Measurements from ENCODE around the gene DLK1. TPM values are rescaled to one million over a fixed set of nuclear protein-coding genes. Genes with fewer than 3 reads are reported as not detected.

Gene DLK1
- total and polyA plus RNA-seq, 12 donors: 1.3 to 35.0 (median 7.3) TPM

DNA sequence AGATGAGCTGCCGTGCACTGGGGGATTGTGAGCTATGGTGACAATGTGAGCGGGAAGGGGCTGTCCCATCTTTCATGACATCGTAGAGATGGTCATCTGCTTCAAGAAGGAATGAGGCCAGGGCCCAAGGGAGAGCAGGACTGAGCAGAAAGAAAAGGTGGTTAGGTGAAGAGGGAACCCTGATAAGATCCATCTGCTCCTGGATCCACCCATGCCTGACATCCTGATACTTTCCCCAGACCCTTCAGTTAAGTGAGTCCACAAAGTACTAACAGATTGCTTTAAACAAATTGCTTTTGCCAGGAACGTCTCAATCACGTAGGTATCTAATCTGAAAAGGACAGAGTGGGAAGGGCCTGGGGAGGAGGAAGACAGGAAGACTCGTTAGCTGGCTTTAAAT lies 25.4 kb upstream of the DLK1 start:
- TF ChIP-seq, protein P1, sequence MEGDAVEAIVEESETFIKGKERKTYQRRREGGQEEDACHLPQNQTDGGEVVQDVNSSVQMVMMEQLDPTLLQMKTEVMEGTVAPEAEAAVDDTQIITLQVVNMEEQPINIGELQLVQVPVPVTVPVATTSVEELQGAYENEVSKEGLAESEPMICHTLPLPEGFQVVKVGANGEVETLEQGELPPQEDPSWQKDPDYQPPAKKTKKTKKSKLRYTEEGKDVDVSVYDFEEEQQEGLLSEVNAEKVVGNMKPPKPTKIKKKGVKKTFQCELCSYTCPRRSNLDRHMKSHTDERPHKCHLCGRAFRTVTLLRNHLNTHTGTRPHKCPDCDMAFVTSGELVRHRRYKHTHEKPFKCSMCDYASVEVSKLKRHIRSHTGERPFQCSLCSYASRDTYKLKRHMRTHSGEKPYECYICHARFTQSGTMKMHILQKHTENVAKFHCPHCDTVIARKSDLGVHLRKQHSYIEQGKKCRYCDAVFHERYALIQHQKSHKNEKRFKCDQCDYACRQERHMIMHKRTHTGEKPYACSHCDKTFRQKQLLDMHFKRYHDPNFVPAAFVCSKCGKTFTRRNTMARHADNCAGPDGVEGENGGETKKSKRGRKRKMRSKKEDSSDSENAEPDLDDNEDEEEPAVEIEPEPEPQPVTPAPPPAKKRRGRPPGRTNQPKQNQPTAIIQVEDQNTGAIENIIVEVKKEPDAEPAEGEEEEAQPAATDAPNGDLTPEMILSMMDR (IDR thresholded peaks at IDR 0.05): no peak
- 65 to 75% methylated on average over 6 of the region's 6 CpGs for WGBS, 2 donors

DNA sequence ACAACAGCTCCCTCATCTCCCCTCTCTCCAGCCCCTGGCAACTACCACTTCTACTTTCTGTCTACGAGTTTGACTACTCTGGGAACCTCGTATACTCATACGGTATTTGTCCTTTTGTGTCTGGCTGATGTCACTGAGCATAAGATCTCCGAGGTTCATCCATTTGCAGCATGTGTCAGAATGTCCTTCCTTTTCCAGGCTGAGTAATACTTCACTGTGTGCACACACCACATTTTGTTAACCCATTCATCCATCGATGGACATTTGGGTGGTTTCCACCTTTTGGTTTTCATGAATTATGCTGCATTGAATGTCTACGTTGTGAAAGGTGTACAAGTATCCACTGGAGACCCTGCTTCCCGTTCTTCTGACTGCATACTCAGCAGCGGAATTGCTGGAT lies 24.1 kb upstream of the DLK1 start:
- peaks cover 0 to 75% (median 35%) of the 10 kb centered on the region in 7 donors for H3K27me3 ChIP-seq
- TF ChIP-seq, protein P1 (IDR thresholded peaks at IDR 0.05): no peak
- H3K9me3 ChIP-seq: no peaks in the 10 kb centered on the region
- DNase-seq: no peak
- WGBS, 2 donors: 84 to 87% methylated on average over 8 of the region's 8 CpGs
- no peak for ATAC-seq
- no peak overlapping the region for H3K27ac ChIP-seq
- intact Hi-C loops (cut with DNase I): no loop called here
- no peaks in the 10 kb centered on the region for H3K4me1 ChIP-seq
- H3K36me3 ChIP-seq: no peaks in the 10 kb centered on the region
- H3K4me3 ChIP-seq: no peak overlapping the region

More for the DNA sequence above, 25.4 kb upstream of the DLK1 start:
- Histone ChIP-seq H3K4me1 (no peaks in the 10 kb centered on the region), H3K27me3 (peaks cover 0 to 76% (median 43%) of the 10 kb centered on the region in 7 donors), H3K4me3 (no peak overlapping the region), H3K36me3 (no peaks in the 10 kb centered on the region), H3K9me3 (no peaks in the 10 kb centered on the region), H3K27ac (no peak overlapping the region)
- DNase-seq (no peak), ATAC-seq (no peak)
- intact Hi-C loops (cut with DNase I): no loop called here

DNA sequence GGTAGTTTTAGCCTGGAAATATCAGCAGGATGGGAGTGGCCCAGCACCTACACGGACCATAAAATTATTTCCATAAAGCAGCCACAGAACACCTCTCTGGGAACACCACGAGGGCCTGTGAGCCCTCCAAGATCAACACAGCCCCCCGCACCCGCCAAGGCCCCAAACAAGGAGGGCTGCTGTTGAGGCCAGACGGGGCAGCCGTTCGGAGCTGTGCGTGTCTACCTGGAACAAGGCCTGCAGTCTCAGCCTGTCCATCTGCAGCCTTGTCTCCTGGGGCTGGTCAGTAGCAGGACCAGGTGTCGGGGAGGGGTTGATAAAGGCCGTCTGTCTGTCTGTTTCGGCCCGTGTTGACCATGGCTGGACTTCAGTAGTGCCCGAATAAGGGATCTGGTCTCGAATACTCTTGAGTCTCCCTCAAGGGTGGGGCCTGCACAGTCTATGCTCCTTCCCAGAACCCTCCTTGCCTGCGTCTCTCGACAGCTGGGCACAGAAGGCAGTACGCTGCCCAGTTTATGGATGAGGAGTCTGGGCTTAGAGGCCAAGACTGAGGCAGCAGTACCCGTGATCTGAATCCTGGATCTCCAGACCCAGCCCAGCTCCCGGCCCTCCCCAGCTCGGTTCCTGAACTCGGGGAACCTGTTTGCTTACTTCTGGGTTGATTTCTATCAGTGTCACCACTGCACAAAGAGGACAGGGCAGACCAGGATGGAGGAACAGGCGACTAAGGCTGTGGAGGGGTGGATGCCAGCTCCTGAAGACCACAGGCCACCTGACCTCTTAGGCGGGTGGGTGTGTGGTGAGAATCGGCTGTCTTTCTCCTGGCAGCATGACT lies 23.1 kb upstream of the DLK1 start:
- H3K4me1 ChIP-seq: peaks cover 0 to 2% (median 0%) of the 10 kb centered on the region in 9 donors
- peak in 7 of 8 donors; percentile 10 to 58 (median 43) for ATAC-seq
- H3K27ac ChIP-seq: no peak overlapping the region
- intact Hi-C loops (cut with DNase I): no loop called here
- no peaks in the 10 kb centered on the region for H3K36me3 ChIP-seq
- DNase-seq: no peak
- no peak overlapping the region for H3K4me3 ChIP-seq
- no peaks in the 10 kb centered on the region for H3K9me3 ChIP-seq
- TF ChIP-seq, protein P1 (IDR thresholded peaks at IDR 0.05): no peak
- H3K27me3 ChIP-seq: peaks cover 0 to 76% (median 38%) of the 10 kb centered on the region in 7 donors
- 83 to 86% methylated on average over 24 of the region's 24 CpGs for WGBS, 2 donors

DNA sequence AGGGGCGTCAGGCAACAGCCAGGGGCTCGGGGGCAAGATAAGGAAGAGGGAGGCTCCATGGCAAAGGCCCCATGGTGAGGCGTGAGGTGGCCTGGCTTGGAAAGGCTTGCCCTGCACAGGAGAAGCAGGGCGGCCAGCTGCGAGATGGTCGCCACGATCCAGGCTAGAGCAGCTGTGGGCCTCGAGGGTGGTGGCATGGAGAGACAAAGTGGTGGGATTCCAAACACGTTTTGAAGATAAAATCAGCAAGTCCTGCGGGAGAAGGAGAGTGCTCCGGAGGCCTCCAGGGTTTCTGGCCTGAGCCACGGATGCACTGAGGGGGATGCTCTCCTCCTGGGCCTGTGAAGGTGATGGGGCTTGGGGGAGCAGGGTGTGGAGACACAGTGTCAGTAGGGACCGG lies 20.5 kb upstream of the DLK1 start:
- TF ChIP-seq, protein P1 (IDR thresholded peaks at IDR 0.05): no peak
- H3K36me3 ChIP-seq: no peaks in the 10 kb centered on the region
- intact Hi-C loops (cut with DNase I): no loop called here
- ATAC-seq (no peak), DNase-seq (no peak)
- H3K4me1 ChIP-seq: peaks cover 0 to 21% (median 14%) of the 10 kb centered on the region in 9 donors
- no peak overlapping the region for H3K4me3 ChIP-seq
- no peak overlapping the region for H3K27ac ChIP-seq
- 48 to 57% methylated on average over 13 of the region's 13 CpGs for WGBS, 2 donors
- H3K9me3 ChIP-seq: no peaks in the 10 kb centered on the region
- H3K27me3 ChIP-seq: peaks cover 0 to 88% (median 54%) of the 10 kb centered on the region in 7 donors
